Endodermal cell (in vitro differentiated cells): ENCODE measurements around the gene STXBP6. TPM values are rescaled to one million over a fixed set of nuclear protein-coding genes. Genes with fewer than 3 reads are reported as not detected.

Source experiments
- DNase-seq: peaks from one replicate; pipeline ENCODE4 v3.0.0-alpha.2; 2017
- H3K27ac ChIP-seq: 2 replicates; pipeline ENCODE4 v1.5.1; 2013; ENCODE audit warnings: mild to moderate bottlenecking, low read depth, low read length, moderate library complexity
- H3K27me3 ChIP-seq: 2 replicates; pipeline ENCODE4 v1.6.1; 2013; ENCODE audit warnings: mild to moderate bottlenecking, low read length, moderate library complexity; ENCODE audit not compliant: insufficient read depth, control insufficient read depth, poor library complexity, severe bottlenecking
- H3K36me3 ChIP-seq: 2 replicates; pipeline ENCODE4 v1.7.0; 2013; ENCODE audit warnings: mild to moderate bottlenecking, low read length, moderate library complexity; ENCODE audit not compliant: control insufficient read depth, insufficient read depth
- H3K4me1 ChIP-seq: one replicate; pipeline ENCODE4 v1.7.0; 2013; ENCODE audit warnings: low read length; ENCODE audit not compliant: control insufficient read depth, insufficient read depth
- H3K4me3 ChIP-seq: 2 replicates; pipeline ENCODE4 v1.5.1; 2013; ENCODE audit warnings: mild to moderate bottlenecking, low read length, moderate library complexity
- H3K9ac ChIP-seq: 2 replicates; pipeline ENCODE4 v1.6.1; 2013; ENCODE audit warnings: mild to moderate bottlenecking, low read length, moderate library complexity; ENCODE audit not compliant: poor library complexity, severe bottlenecking; ENCODE audit errors: extremely low read depth
- H3K9me3 ChIP-seq: 2 replicates; pipeline ENCODE4 v1.6.1; 2013; ENCODE audit warnings: mild to moderate bottlenecking, low read length, moderate library complexity; ENCODE audit not compliant: control insufficient read depth
- H3K27ac Mint-ChIP-seq: 2 replicates; pipeline ENCODE4 v1.8.0; 2020; ENCODE audit warnings: mixed read lengths
- H3K27me3 Mint-ChIP-seq: 2 replicates; pipeline ENCODE4 v1.8.0; 2021; ENCODE audit warnings: mild to moderate bottlenecking, mixed read lengths; ENCODE audit not compliant: insufficient read depth
- H3K36me3 Mint-ChIP-seq: 2 replicates; pipeline ENCODE4 v1.8.0; 2020; ENCODE audit warnings: low read depth, mixed read lengths
- H3K4me1 Mint-ChIP-seq: 2 replicates; pipeline ENCODE4 v1.8.0; 2020; ENCODE audit warnings: mixed read lengths
- H3K4me3 Mint-ChIP-seq: 2 replicates; pipeline ENCODE4 v1.8.0; 2020; ENCODE audit warnings: mild to moderate bottlenecking, moderate library complexity, mixed read lengths
- H3K9me3 Mint-ChIP-seq: 2 replicates; pipeline ENCODE4 v1.8.0; 2020; ENCODE audit warnings: mild to moderate bottlenecking, mixed read lengths
- CTCF ChIP-seq: fragments of 200-600 bp; sonication (generic); conservative IDR thresholded peaks from 2 replicates; pipeline ENCODE4 v1.5.0; 2021; ENCODE audit warnings: antibody characterized with exemption, mild to moderate bottlenecking
- WGBS, 2 experiments: methylation state at CpG; one replicate each; pipeline versions ENCODE4 v1.1.5 to v1.1.7; 2013; ENCODE audit warnings: missing lambda C conversion rate in 2 of 2, mixed read lengths in 1 of 2; ENCODE audit not compliant: insufficient coverage in 1 of 2, insufficient read length in 1 of 2; 5-methylcytosine and 5-hydroxymethylcytosine counted together
- total RNA-seq, 2 donors: library from RNA; stranded (reverse); fragmentation: NEBNext Ultra II Directional in 1 of 2; extraction: Animal tissue kit (Norgen Biotek cat#: 25700) in 1 of 2; gene quantifications; 2 replicates in 1 of 2; 3 replicates in 1 of 2; pipeline ENCODE4 v1.2.1, GENCODE V29; 2021

Gene STXBP6
- total RNA-seq, 2 donors from 2014 or later: 0.64 to 1.5 TPM

DNA sequence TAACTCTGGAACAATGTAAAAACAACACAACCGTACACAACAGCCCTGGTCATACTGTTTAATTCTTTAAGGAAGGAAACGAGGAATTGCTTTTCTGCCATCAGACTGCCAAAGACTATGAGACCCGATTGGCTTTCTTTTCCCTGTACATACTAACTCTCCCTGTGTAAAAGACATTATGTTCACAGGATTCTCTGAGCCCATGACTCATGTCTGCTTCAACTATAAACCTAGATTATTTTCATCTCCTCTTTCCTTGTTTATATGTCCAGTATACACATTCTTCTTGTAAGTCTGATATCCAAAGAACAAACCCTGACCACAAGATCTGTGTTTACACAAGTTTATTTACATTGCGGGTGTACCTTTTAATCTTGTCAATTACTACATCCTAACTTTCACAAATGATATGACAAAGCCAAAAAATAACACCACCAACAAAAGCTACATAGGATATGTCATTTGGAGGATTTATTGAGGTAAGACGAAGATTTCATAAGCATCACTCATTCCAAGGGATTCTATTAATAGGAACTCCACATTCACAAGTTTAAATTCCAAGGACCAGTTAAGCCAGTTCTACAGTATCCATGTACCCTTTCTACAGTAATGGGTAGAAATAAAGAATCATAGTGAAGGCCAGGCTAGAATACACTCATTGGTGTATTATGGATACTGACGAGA is 67.3 kb downstream of the STXBP6 start:
- peaks cover 8% of the 10 kb centered on the region for H3K4me1 Mint-ChIP-seq
- no peaks in the 10 kb centered on the region for H3K9me3 Mint-ChIP-seq
- WGBS, 2 experiments: 90 to 92% methylated on average over 3 to 5 of the region's 6 CpGs
- no peak overlapping the region for H3K27ac Mint-ChIP-seq
- Histone ChIP-seq H3K4me3 (no peak overlapping the region), H3K36me3 (no peaks in the 10 kb centered on the region), H3K4me1 (peaks cover 8% of the 10 kb centered on the region), H3K9ac (no peak overlapping the region), H3K27ac (no peak overlapping the region), H3K27me3 (no peaks in the 10 kb centered on the region), H3K9me3 (no peaks in the 10 kb centered on the region)
- DNase-seq: no peak
- no peaks in the 10 kb centered on the region for H3K36me3 Mint-ChIP-seq
- H3K27me3 Mint-ChIP-seq: no peaks in the 10 kb centered on the region
- no peak overlapping the region for H3K4me3 Mint-ChIP-seq
- no peak for TF ChIP-seq CTCF

- H3K36me3 Mint-ChIP-seq: no peaks in the 10 kb centered on the region
- no peaks in the 10 kb centered on the region for H3K27me3 Mint-ChIP-seq
- no peaks in the 10 kb centered on the region for H3K9me3 ChIP-seq
- H3K27ac ChIP-seq: no peak overlapping the region
- TF ChIP-seq CTCF: no peak
- no peak overlapping the region for H3K9ac ChIP-seq
- H3K4me1 Mint-ChIP-seq: no peaks in the 10 kb centered on the region
- H3K36me3 ChIP-seq: no peaks in the 10 kb centered on the region
- H3K27me3 ChIP-seq: no peaks in the 10 kb centered on the region
- H3K4me3 ChIP-seq: no peak overlapping the region
- H3K4me3 Mint-ChIP-seq: no peak overlapping the region
- peaks cover 3% of the 10 kb centered on the region for H3K4me1 ChIP-seq
- H3K27ac Mint-ChIP-seq: no peak overlapping the region
- H3K9me3 Mint-ChIP-seq: no peaks in the 10 kb centered on the region
- WGBS, 2 experiments: 80 to 81% methylated on average over 2 of the region's 2 CpGs
- no peak for DNase-seq
These were observed 70.2 kb downstream of the STXBP6 start for GRCh38 chr14:24979725-24980239.

- H3K27ac Mint-ChIP-seq: no peak overlapping the region
- peaks cover 3% of the 10 kb centered on the region for H3K4me1 ChIP-seq
- TF ChIP-seq CTCF: no peak
These were observed 70.9 kb downstream of the STXBP6 start for GRCh38 chr14:24978862-24979724.

More at GRCh38 chr14:24978862-24979724, 70.9 kb downstream of the STXBP6 start:
- no peaks in the 10 kb centered on the region for H3K9me3 Mint-ChIP-seq
- H3K4me3 Mint-ChIP-seq: no peak overlapping the region
- no peaks in the 10 kb centered on the region for H3K27me3 Mint-ChIP-seq
- no peaks in the 10 kb centered on the region for H3K36me3 Mint-ChIP-seq
- H3K36me3 ChIP-seq: no peaks in the 10 kb centered on the region
- H3K9ac ChIP-seq: no peak overlapping the region
- H3K4me1 Mint-ChIP-seq: no peaks in the 10 kb centered on the region
- no peak overlapping the region for H3K27ac ChIP-seq
- 91 to 100% methylated on average over 1 of the region's 2 CpGs for WGBS, 2 experiments
- H3K27me3 ChIP-seq: no peaks in the 10 kb centered on the region
- H3K4me3 ChIP-seq: no peak overlapping the region
- no peaks in the 10 kb centered on the region for H3K9me3 ChIP-seq
- no peak for DNase-seq
